ENCODE results near the gene ZNF25.
"Not testable (repeated sequence)": the region's sequence is repeated elsewhere in the genome, so short reads cannot be mapped to it uniquely, and the experiment has no call there.

ZNF25 gene

DNA sequence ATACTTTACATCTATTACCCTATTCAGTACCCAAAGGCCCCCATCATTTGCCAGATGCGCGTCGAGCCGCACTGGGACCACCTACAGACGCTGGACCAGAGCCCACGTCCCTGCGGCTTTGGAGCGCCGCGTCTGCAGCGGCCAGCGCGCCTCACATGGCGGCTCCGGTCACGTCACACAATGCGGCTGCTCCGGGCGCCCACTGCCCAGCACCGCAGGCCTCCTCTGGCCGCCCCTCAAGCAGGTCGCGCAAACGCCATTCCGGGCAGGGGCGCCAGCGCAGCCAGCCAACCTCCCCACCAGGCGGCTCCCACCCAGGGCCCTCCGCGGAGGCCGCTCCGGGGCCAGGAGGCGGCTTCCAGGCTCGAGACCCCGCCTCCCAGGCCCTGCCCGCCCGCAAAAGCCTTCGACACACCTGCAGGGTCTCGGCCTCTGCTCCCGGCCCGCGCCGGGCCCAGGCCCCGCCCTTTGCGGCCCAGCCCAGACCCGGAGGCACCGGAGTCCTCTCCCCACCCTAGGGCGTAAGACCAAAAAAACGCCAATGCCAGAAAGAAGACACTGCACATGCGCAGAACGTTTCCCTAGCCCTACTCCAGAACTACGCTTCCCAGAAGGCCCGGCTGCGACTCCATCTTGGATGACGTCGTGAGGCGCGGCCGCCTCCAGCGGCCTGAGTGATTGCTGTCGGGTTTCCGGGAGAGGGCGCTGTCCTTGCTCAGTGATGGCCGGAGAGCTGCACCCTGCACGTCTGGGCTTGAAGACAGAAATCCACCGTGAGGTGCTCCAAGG lies at the start of gene ZNF25:
Gene ZNF25 (minus strand): TSS at position 557 of the 789 bp plus-strand sequence. CDS start 4,925 bp downstream, outside the sequence.
- DNase-seq: peak; percentile 91 to 96 (median 94)

DNA sequence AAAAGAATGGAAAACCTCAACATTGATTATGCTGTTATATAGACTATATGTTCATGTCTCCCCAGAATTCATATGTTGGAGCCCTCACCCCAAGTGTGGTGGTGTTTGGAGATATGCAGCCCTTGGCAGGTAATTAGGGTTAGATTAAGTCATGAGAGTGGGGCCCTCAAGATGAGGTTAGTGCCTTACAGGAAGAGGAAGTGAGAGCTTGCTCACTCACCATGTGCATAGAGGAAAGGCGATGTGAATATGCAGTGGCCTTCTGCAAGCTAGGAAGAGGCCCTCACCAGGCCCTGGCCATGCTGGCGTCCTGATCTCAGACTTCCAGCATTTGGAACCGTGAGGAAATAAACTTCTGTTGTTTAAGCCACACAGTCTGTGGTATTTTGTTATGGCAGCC lies 48.8 kb upstream of the ZNF25 start:
- no peak for DNase-seq

DNA sequence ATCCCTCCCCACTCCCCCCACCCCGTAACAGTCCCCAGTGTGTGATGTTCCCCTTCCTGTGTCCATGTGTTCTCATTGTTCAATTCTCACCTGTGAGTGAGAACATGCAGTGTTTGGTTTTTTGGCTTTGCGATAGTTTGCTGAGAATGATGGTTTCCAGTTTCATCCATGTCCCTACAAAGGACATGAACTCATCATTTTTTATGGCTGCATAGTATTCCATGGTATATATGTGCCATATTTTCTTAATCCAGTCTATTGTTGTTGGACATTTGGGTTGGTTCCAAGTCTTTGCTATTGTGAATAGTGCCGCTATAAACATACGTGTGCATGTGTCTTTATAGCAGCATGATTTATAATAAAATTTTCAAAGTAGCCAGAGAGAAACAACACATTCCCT lies 42.7 kb upstream of the ZNF25 start:
- not testable (repeated sequence) for DNase-seq

DNA sequence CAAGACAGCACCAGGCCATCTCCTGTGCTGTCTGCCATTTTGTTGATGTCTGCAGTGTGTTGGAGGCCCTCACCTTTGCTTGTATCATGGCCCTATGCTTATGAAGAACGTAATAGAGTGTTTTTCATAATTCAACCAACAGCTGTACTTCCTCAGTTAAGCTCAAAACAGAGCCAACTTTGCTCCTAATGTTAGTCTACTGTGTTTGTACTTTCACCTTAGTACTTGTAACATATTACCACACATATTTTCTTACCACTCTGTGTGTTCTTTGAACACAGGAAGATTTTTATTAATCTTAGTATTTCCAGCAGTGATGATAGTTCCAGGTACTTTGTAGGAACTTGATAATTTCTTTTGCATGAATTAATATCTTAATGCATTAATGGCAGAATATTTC lies 39.9 kb upstream of the ZNF25 start:
- no peak for DNase-seq

DNA sequence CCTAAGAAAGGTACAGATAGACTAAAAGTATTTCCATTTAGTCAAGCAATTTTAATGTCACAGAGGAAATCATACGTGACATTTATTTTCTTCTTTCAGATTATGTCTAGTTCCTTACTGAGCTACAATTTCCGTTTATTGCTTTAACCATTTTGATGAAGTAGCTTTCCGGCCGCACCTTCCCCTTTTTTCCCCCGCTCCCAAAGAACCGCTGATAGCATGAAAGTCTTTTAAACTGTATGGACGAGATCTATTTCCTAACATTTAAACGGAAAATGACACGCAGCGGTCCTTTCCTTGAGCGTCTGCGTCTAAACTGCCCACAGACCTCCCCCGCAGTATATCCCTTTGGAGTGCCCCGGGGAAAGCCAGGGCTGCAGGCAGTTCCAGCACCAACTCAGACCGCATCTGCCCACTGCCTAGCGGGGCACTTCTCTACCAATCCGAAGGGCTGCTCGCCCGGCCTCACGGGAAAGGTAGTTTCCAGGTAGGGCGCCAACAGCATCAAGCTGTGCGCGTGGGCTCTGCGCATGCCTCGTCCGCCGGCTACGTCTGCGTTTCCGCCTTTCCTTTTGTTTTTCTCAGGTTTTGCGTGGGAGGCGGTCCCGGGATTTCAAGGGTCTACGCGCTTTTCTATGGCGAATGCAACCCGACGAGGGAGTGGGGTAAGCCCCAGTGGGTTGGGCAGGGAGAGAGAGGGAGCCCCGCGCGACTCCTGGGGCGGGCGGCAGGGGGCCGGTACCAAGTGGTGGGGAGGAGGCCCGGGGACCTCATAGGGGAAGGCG lies 33.9 kb upstream of the ZNF25 start, which contains the start of gene ZNF33A:
Gene ZNF33A (plus strand): TSS at position 557 of the 785 bp plus-strand sequence. CDS start 1,667 bp downstream, outside the sequence.
- DNase-seq: peak; percentile 73 to 81 (median 80)

DNA sequence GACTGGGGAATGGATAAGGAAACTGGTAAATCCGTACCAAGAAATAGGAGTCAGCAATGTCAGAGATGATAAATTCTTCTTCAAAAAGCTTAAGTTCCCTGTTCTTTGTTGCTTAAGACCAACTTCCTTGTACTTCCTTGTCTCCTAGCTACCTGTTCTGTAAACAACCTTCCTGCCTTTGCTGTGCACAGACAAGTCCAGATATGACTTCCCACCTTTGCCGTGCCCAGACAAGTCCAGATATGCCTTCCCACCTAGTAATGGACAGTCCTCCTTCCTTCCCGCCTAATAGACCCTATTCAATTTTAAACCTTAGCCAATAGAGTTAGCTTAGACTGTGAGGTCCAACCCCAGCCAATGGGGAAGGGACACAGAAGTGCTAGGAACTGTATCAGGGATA lies 31.5 kb upstream of the ZNF25 start:
- DNase-seq: no peak

DNA sequence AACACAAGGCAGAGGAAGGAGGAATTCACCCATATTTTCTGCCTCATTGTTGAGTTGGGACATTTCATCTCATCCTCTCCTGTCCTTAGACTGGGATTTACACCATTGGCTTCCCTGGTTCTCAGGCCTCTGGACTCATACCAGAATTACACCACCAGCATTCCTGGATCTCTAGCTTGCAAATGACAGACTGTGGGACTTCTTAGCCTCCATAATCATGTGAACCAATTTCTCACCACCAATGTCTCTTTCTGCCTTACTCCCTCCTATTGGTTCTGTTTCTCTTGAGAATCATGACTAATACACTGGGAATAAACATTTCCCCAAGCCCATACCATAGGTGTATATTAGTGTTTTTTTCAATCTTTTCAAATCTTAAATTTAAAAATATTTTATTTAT lies 31.1 kb upstream of the ZNF25 start:
- no peak for DNase-seq

DNA sequence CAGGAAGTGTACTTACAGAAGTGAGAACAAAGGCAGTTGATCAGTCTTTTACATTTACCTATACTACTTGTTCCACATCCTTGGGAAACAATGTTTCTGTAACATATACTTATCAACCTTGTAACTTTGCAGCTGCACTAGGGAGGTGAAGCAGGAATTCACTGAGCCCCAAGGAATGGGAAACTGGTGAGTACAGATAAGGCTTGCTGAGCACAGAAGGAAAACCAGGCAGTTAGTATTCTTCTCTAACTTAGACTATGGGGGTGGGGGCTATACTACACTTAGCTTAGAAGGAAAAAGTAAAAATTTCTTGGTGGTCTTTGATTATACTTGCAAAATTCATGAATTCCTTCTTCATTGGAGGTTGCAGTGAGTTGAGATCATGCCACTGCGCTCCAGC lies 27.1 kb upstream of the ZNF25 start:
- no peak for DNase-seq

DNA sequence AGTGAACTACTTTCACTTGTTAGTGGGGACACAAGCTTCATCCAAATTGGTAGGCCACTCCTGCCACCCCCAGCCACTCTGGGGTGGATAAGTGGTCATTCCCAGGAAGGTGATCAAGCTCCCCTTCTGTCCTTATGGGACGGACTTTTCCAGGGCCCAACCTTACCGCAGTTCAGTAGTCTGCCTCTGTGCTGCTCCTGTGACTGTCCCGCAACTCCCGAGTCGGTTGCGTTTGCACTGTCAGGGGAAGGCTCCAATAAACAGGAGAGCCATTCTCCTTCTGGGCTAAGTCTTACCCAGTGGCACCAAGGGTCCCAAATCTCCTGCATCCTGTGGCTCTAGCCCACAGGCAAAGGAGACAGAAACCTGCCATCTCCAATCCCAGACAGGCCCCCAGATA lies 26.6 kb upstream of the ZNF25 start:
- DNase-seq: no peak

DNA sequence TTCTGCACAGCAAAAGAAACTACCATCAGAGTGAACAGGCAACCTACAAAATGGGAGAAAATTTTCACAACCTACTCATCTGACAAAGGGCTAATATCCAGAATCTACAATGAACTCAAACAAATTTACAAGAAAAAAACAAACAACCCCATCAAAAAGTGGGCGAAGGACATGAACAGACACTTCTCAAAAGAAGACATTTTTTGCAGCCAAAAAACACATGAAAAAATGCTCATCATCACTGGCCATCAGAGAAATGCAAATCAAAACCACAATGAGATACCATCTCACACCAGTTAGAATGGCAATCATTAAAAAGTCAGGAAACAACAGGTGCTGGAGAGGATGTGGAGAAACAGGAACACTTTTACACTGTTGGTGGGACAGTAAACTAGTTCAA lies 24.0 kb upstream of the ZNF25 start:
- not testable (repeated sequence) for DNase-seq

DNA sequence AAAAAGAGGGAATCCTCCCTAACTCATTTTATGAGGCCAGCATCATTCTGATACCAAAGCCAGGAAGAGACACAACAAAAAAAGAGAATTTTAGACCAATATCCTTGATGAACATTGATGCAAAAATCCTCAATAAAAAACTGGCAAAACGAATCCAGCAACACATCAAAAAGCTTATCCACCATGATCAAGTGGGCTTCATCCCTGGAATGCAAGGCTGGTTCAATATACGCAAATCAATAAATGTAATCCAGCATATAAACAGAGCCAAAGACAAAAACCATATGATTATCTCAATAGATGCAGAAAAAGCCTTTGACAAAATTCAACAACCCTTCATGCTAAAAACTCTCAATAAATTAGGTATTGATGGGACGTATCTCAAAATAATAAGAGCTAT lies 22.5 kb upstream of the ZNF25 start:
- not testable (repeated sequence) for DNase-seq

DNA sequence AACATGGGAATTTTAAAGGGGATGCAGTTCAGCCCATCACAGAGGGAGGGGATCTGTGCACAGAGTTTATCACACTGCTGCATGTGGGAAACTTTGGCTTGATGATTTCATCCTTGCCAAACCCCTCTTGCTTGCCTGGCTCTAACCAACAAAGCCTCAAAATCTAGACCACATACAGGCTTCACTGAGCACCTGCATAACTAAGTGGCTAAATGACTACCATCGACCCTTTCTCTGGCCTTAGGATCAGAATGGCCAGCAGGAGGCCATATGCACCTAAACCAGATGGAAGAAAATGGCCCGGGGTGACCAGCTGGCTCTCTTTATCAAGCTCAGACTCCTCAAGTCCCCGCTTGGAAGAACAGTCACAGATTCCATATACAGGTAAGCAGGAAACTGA lies 15.6 kb upstream of the ZNF25 start:
- DNase-seq: no peak

DNA sequence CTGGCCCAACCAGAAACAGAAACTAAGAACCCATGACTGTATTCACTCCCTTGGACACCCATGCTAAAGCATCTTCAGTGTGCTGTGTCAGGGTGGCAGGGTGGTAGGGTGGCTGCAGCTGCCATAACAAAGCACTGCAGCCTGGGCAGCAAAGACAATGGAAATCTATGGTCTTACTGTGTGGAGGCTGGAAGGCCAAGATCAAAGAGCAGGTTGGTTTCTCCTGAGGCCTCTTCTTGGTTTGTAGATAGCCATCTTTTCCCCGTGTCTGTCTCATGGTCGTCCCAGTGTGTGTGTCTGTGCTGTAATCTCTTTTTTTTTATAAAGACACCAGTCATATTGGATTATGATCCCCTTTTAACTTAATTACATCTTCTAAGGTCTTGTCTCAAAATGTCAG lies 15.2 kb upstream of the ZNF25 start:
- no peak for DNase-seq

DNA sequence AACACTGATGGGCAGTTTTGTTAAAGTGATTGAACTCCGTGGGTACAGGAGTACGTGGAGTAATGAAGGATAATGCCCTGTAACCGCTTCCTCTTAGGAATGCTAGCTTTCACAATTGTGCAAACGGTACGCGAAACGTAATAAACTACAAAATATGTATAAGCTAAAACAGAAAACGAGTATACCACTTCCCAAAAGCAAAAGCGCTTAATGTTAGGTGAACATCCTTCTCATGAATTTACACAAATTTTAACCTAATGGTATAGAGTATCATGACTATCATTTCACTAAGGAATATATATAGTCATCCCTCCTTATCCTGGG lies 395 bp upstream of the ZNF25 start:
- DNase-seq: no peak

DNA sequence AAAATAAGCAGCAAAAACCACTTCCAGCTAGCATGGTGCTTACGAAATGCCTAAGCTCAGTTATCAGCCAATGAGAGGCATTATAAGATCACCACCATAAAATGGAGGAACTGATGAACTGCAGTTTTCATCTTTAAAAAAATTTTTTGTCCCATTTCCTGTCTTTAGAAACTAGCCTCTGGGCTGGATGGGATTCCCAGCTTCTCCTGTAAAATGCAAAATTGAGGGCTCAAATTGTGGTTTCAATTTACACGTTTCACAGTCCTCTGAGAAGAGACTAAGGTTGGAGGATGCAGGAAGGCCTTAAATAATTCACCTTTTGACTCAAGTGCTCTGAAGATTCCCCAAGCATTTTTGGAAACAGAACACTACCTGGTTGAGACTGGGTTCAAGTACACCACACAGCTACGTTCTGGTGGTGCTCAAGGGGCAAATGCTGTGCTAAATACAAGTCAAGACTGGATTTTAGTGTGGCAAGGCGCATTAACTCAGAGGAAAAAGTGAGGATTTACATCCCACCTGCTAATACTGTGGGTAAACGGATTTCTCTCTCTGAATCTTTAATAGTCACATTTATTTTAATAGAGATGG lies 951 bp downstream of the ZNF25 start:
- no peak for DNase-seq

DNA sequence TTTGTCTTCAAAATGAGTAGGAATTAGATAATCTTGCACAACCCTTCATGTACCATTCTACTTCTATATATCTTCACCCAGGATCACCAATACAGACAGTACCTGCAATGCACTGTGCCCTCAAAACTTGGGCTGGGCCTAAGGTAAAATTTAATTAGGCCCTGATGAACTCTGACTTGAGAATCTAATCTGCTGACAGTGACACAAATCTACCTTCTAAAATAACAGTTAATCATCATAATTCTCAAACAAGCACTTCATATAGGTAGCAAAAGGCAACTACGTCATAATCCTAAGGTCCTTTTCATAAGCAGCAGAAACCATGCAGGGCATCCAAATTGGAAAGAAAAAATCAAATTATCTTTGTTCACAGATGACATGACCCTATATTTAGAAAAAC lies 4.1 kb downstream of the ZNF25 start:
- no peak for DNase-seq

DNA sequence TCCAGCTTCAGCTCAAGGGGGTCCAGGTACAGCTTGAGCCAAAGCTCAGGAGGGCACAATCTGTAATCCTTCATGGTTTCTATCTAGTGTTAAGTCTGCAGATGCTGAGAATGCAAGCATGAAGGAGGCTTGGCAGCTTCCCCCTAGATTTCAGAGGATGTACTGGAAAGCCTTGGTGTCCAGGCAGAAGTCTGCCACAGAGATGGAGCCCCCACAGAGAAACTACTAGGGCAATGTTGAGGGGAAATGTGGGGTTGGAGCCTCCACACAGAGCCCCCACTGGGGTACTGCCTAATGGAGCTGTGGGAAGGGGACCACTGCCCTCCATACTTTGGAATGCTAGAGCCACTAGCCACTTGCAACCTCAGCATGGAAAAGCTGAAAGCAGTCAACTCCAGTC lies 11.4 kb downstream of the ZNF25 start:
- no peak for DNase-seq

DNA sequence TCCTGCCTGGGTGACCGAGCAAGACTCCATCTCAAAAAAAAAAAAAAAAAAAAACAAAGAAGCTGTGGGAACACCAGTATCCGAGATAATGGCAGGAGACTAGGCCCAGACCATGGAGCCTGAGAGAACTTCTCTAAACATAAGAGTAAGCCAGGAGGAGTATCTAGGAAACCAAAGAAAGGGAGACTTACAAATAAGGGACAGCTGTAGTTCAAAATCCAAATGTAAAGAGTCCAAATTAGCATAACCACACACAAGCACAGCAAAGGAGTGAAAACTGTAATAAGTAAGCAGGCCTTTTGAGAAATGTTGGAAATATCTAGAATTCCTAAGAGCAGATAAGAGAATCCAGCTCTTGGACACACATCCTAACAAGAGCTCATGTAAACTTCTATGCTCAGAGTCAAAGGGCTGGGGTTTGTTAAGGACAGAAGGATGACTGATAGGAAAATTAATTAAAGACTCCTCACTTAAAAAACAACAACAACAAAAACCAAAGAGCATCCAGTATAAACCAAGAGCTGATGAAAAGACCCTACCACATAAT lies 15.8 kb downstream of the ZNF25 start:
- no peak for DNase-seq

DNA sequence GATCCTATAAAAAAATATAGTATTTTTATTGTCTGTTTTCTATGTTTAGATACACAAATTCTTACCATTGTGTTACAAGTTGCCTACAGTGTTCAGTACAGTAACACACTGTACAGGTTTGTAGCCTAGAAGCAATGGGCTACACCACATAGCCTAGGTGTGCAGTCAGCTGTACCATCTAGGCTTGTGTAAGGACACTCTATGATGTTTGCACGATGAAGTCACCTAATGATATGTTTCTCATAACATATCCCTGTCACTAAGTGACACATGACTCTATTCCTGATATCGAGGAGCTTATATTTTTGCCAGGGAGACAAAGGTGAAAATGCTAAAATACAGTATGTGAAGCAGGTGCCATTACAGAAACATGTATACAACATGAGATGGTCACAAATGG lies 18.6 kb downstream of the ZNF25 start:
- no peak for DNase-seq

DNA sequence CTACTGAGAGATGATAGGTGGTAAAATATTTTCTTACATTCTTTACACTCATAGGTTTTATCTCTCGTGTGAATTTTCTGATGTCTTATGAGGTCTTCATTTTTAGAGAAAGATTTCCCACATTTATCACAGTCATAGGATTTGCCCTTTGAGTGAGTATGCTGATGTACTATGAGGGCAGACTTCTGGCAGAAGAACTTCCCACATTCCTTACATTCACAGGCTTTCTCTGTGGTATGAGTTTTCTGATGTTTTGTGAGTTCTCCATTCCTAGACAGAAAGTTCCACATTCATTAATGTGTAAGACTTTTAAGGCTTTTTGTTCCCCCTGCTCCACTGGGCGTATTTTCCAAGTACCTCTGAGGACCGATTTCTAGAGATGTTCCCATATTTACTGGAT lies 23.5 kb downstream of the ZNF25 start:
- no peak for DNase-seq

DNA sequence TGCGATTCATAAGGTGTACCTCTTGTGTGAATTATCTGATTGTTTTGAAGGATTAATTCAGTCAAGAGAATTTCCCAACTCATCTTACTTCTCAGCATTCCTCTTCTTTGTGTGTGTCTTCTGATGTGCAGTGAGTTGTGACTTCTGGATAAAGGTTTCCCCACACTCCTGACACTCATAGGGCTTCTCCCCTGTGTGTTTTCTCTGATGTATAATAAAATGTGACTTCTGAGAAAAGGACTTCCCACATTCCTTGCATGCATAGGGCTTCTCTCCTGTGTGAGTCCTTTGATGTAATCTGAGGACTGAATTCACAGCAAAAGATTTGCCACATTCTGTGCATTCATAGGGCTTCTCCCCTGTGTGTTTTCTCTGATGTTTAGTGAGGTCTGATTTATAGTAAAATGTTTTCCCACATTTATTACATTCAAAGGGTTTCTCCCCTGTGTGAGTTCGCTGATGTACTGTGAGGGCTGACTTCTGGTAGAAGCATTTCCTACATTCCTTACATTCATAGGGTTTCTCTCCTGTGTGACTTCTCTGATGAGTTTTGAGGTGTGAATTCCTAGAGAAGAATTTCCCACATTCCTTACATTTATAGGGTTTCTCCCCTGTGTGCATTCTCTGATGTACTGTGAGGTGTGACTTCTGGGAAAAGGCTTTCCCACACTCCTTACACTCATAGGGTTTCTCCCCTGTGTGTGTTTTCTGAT lies 24.2 kb downstream of the ZNF25 start:
- DNase-seq: no peak

DNA sequence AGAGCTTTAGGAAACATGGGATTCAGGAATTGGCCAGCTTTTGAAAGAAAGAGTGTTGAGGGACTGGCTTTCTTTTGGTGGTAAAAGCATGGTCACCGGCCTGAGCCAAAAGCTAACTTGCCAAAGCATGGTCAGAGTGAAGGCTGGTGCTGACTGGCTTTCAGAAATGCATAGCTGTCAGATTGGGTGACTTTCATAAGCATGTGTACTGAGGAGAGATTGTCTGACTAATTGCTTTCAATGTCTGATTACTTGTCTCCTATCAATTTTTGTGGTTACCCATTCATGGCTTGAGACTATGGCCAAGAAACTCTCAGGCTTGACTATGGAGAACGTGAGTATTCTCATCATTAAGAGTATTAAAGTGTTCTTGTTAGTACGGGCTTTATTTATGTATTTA lies 28.2 kb downstream of the ZNF25 start:
- no peak for DNase-seq

DNA sequence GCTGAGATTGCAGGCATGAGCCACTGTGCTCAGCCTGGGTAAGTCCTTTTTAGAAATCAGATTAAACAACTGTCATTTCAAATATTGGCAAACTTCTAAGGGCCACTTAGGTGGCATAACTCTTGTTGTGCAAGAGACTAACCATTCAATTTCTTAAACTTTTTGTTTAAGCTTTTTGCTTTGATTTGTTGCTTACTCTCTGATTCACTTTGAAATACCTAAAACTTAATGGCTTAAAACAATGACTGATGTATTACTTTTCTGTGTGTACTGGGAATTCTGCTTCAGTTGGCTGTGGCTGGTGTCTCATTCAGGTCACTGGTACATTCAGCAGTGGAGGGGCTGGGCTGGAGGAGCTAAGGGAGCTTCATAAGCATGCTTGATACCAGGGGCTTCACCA lies 28.9 kb downstream of the ZNF25 start:
- DNase-seq: no peak
